K562 (cell line): ENCODE data around the gene MAN1A1. TPM values are rescaled to one million over a fixed set of nuclear protein-coding genes. Genes with fewer than 3 reads are reported as not detected.

Experiments used
- BRCA1 ChIP-seq, 2 experiments: fragments of 450-650 bp in 1 of 2; sonication (generic) in 1 of 2; formaldehyde crosslinking in 1 of 2; IDR thresholded peaks; 2 replicates each; pipeline versions ENCODE4 v1.5.0 to v1.6.1; 2017 to 2020; ENCODE audit warnings: mild to moderate bottlenecking in 1 of 2, missing genetic modification reagents in 1 of 2
- CBX1 ChIP-seq: sonication (generic); IDR thresholded peaks from 2 replicates; pipeline ENCODE4 v1.6.1; 2016; ENCODE audit warnings: antibody characterized with exemption, low read depth, mild to moderate bottlenecking
- CHD1 ChIP-seq: fragments of 200-600 bp; sonication (generic); IDR thresholded peaks from one replicate; pipeline ENCODE4 v1.6.1; 2012; ENCODE audit warnings: mild to moderate bottlenecking, moderate library complexity, low read length, inconsistent platforms
- EGR1 ChIP-seq: fragments of 450-650 bp; conservative IDR thresholded peaks from 2 replicates; pipeline ENCODE4 v1.6.1; 2017; ENCODE audit warnings: mild to moderate bottlenecking
- EP300 ChIP-seq: IDR thresholded peaks from 2 replicates; pipeline ENCODE4 v1.6.1; 2012; ENCODE audit warnings: low read length, improper control_type of control experiment
- ETV5 ChIP-seq: sonication (generic); formaldehyde crosslinking; IDR thresholded peaks from 2 replicates; pipeline ENCODE4 v1.4.0; 2020; ENCODE audit warnings: low read depth, mild to moderate bottlenecking, missing genetic modification reagents
- ILK ChIP-seq: fragments of 450-650 bp; IDR thresholded peaks from 2 replicates; pipeline ENCODE4 v1.6.1; 2016; ENCODE audit warnings: missing genetic modification characterization, low read depth, mild to moderate bottlenecking, missing compliant biosample characterization, moderate library complexity, borderline replicate concordance
- KLF1 ChIP-seq: fragments of 450-650 bp; IDR thresholded peaks from 2 replicates; pipeline ENCODE4 v1.6.1; 2016; ENCODE audit warnings: missing genetic modification characterization, missing compliant biosample characterization
- MIER1 ChIP-seq: fragments of 450-650 bp; IDR thresholded peaks from 2 replicates; pipeline ENCODE4 v1.6.1; 2016; ENCODE audit warnings: antibody characterized with exemption, mild to moderate bottlenecking, low read depth
- RBBP5 ChIP-seq: fragments of 200-600 bp; sonication (generic); IDR thresholded peaks from 2 replicates; pipeline ENCODE4 v1.6.1; 2012; ENCODE audit warnings: borderline replicate concordance, mild to moderate bottlenecking, low read length, control low read depth, inconsistent platforms; ENCODE audit not compliant: insufficient read depth, poor library complexity, severe bottlenecking
- RBM39 ChIP-seq: fragments of 200-400 bp; formaldehyde crosslinking; optimal IDR thresholded peaks from 2 replicates; pipeline ENCODE3; 2018; ENCODE audit warnings: low read depth, low read length
- SPI1 ChIP-seq: IDR thresholded peaks from 2 replicates; pipeline ENCODE4 v1.6.1; 2011; ENCODE audit warnings: low read depth, low read length, control low read depth, borderline replicate concordance
- U2AF1 ChIP-seq: fragments of 200-400 bp; formaldehyde crosslinking; optimal IDR thresholded peaks from 2 replicates; pipeline ENCODE3; 2017; ENCODE audit warnings: mild to moderate bottlenecking, low read depth, low read length, moderate library complexity
- ZNF12 ChIP-seq: sonication (generic); formaldehyde crosslinking; IDR thresholded peaks from 2 replicates; pipeline ENCODE4 v1.4.0; 2020; ENCODE audit warnings: mild to moderate bottlenecking, missing genetic modification reagents
- ZNF586 ChIP-seq: fragments of 450-650 bp; formaldehyde crosslinking; conservative IDR thresholded peaks from 2 replicates; pipeline ENCODE4 v1.4.0; 2020; ENCODE audit warnings: mild to moderate bottlenecking, moderate library complexity
- ZZZ3 ChIP-seq: fragments of 450-650 bp; IDR thresholded peaks from 2 replicates; pipeline ENCODE4 v1.6.1; 2016; ENCODE audit warnings: antibody characterized with exemption, mild to moderate bottlenecking, moderate library complexity
- polyA plus RNA-seq, 8 experiments: library from polyadenylated mRNA; depleted of rRNA in 4 of 8; stranded (reverse) in 5 of 8; unstranded in 3 of 8; fragments of >200 nt; fragmentation: Nextera tagmentation in 2 of 8; fragmentation: Illumina TruSeq in 1 of 8; extraction: Ambion mirVana in 2 of 8; extraction: Trizol in 1 of 8; gene quantifications; 2 replicates each; pipeline versions ENCODE4 v1.2.1 to v1.2.3, GENCODE V29; 2011 to 2014; ENCODE audit warnings: inconsistent platforms in 1 of 8, missing spikeins in 1 of 8
- total RNA-seq, 7 experiments: library from RNA; depleted of rRNA in 6 of 7; stranded (reverse); fragments of >200 nt in 6 of 7; fragmentation: Illumina TruSeq in 2 of 7; extraction: Trizol in 2 of 7; gene quantifications; 2 replicates each; pipeline versions ENCODE4 v1.2.1 to v1.2.3, GENCODE V29; 2011 to 2021; ENCODE audit warnings: low replicate concordance in 1 of 7
- TF ChIP-seq, protein P1 (sequence below): sonication (generic); formaldehyde crosslinking; IDR thresholded peaks from 2 replicates; pipeline ENCODE4 v1.8.1; 2023; ENCODE audit warnings: mild to moderate bottlenecking, missing genetic modification reagents, moderate library complexity
- TF ChIP-seq, protein P2 (sequence below): fragments of 200-800 bp; sonication (Bioruptor generic); IDR thresholded peaks from 2 replicates; pipeline ENCODE4 v1.6.1; 2016; ENCODE audit warnings: missing genetic modification characterization, missing compliant biosample characterization
- TF ChIP-seq, protein P3 (sequence below): fragments of 450-650 bp; IDR thresholded peaks from 2 replicates; pipeline ENCODE4 v1.6.1; 2016
- TF ChIP-seq, protein P4 (sequence below): conservative IDR thresholded peaks from 2 replicates; pipeline ENCODE4 v1.6.1; 2011; ENCODE audit warnings: low read depth, mild to moderate bottlenecking, low read length; ENCODE audit not compliant: control insufficient read depth

MAN1A1 gene
- total and polyA plus RNA-seq, 9 of the 15 experiments (the other 6 are each of a cell fraction or from before 2014, with no cell fraction given): 24.5 to 78.4 (median 59.7) TPM

DNA sequence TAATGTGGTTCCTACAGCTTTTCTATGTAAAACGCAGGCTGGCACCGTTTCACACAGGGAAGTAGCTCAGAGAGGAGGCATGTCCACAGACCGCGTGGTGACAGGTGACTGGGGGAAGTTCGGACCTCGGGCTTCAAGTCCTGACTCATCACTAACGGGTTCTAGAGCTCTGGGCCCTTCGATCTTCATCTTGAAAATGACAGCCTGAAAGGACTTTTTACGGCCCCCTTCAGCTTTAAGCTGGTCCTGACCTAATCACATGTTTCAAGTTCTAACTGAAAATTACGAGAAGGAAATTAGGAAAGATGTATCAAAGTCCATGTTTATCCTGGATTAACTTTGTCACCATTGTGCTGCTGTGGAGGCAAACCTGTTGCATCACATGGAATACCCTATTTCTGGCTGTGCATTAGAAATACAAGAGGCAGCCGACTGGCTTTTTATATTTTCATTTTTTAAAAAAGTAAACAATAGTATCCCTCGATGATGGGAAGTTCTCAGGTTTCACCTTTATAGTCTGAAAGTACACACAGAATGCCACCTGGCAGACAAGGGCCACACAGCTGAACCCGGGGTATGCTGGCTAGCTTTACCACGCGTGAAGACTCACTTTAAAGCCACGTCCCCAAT is 2.0 kb downstream of the MAN1A1 start (continued):
- no peak for TF ChIP-seq RBM39
- no peak for TF ChIP-seq MIER1
- no peak for TF ChIP-seq ZNF12 (CRISPR knock-in tag)
- no peak for TF ChIP-seq ETV5
- no peak for TF ChIP-seq ILK (tag)
- TF ChIP-seq EP300: peak; percentile 47; the same call in 1 of the 2 replicates
- TF ChIP-seq, protein P1, sequence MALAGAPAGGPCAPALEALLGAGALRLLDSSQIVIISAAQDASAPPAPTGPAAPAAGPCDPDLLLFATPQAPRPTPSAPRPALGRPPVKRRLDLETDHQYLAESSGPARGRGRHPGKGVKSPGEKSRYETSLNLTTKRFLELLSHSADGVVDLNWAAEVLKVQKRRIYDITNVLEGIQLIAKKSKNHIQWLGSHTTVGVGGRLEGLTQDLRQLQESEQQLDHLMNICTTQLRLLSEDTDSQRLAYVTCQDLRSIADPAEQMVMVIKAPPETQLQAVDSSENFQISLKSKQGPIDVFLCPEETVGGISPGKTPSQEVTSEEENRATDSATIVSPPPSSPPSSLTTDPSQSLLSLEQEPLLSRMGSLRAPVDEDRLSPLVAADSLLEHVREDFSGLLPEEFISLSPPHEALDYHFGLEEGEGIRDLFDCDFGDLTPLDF (CRISPR knock-in tag): no peak
- peak; percentile 54 for TF ChIP-seq CHD1
- no peak for TF ChIP-seq CBX1
- TF ChIP-seq, protein P2, sequence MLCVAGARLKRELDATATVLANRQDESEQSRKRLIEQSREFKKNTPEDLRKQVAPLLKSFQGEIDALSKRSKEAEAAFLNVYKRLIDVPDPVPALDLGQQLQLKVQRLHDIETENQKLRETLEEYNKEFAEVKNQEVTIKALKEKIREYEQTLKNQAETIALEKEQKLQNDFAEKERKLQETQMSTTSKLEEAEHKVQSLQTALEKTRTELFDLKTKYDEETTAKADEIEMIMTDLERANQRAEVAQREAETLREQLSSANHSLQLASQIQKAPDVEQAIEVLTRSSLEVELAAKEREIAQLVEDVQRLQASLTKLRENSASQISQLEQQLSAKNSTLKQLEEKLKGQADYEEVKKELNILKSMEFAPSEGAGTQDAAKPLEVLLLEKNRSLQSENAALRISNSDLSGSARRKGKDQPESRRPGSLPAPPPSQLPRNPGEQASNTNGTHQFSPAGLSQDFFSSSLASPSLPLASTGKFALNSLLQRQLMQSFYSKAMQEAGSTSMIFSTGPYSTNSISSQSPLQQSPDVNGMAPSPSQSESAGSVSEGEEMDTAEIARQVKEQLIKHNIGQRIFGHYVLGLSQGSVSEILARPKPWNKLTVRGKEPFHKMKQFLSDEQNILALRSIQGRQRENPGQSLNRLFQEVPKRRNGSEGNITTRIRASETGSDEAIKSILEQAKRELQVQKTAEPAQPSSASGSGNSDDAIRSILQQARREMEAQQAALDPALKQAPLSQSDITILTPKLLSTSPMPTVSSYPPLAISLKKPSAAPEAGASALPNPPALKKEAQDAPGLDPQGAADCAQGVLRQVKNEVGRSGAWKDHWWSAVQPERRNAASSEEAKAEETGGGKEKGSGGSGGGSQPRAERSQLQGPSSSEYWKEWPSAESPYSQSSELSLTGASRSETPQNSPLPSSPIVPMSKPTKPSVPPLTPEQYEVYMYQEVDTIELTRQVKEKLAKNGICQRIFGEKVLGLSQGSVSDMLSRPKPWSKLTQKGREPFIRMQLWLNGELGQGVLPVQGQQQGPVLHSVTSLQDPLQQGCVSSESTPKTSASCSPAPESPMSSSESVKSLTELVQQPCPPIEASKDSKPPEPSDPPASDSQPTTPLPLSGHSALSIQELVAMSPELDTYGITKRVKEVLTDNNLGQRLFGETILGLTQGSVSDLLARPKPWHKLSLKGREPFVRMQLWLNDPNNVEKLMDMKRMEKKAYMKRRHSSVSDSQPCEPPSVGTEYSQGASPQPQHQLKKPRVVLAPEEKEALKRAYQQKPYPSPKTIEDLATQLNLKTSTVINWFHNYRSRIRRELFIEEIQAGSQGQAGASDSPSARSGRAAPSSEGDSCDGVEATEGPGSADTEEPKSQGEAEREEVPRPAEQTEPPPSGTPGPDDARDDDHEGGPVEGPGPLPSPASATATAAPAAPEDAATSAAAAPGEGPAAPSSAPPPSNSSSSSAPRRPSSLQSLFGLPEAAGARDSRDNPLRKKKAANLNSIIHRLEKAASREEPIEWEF (CRISPR knock-in tag): no peak
- TF ChIP-seq, protein P3, sequence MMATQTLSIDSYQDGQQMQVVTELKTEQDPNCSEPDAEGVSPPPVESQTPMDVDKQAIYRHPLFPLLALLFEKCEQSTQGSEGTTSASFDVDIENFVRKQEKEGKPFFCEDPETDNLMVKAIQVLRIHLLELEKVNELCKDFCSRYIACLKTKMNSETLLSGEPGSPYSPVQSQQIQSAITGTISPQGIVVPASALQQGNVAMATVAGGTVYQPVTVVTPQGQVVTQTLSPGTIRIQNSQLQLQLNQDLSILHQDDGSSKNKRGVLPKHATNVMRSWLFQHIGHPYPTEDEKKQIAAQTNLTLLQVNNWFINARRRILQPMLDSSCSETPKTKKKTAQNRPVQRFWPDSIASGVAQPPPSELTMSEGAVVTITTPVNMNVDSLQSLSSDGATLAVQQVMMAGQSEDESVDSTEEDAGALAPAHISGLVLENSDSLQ: peak; percentile 66
- no peak for TF ChIP-seq EGR1
- TF ChIP-seq, protein P4, sequence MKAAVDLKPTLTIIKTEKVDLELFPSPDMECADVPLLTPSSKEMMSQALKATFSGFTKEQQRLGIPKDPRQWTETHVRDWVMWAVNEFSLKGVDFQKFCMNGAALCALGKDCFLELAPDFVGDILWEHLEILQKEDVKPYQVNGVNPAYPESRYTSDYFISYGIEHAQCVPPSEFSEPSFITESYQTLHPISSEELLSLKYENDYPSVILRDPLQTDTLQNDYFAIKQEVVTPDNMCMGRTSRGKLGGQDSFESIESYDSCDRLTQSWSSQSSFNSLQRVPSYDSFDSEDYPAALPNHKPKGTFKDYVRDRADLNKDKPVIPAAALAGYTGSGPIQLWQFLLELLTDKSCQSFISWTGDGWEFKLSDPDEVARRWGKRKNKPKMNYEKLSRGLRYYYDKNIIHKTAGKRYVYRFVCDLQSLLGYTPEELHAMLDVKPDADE: 0 out of 2 replicates have a peak, but pooled peaks have one; percentile 41
- TF ChIP-seq RBBP5: no peak
- TF ChIP-seq ZZZ3: no peak
- TF ChIP-seq ZNF586 (CRISPR knock-in tag): no peak
- no peak for TF ChIP-seq U2AF1
- no peak for TF ChIP-seq KLF1 (tag)
- no peak for TF ChIP-seq SPI1
- no peak for TF ChIP-seq BRCA1 (IDR thresholded peaks at IDR 0.05)
- no peak for TF ChIP-seq BRCA1 (CRISPR knock-in tag; IDR thresholded peaks at IDR 0.05)
